D721Med (cell line): ENCODE data around the gene BICC1.

Experiments
- DNase-seq: peaks from one replicate; pipeline ENCODE4 v3.0.0; 2011; ENCODE audit warnings: low spot score; ENCODE audit not compliant: insufficient read length
- FAIRE-seq: peaks from 2 replicates; lab custom pipeline; 2011; peaks lifted over from hg19 to GRCh38; lab: Jason Lieb, UNC
- CTCF ChIP-seq: IDR thresholded peaks from 2 replicates; pipeline ENCODE4 v1.5.1; 2012; ENCODE audit warnings: mild to moderate bottlenecking, control low read depth; ENCODE audit not compliant: insufficient read depth; ENCODE audit errors: missing control alignments

BICC1 gene

GRCh38 chr10:58780476-58780875 lies 267.8 kb downstream of the BICC1 start:
- FAIRE-seq (no peak), DNase-seq (no peak)
- TF ChIP-seq CTCF = no peak

GRCh38 chr10:58781873-58782488 lies 269.3 kb downstream of the BICC1 start:
- FAIRE-seq = peak; percentile 77
- DNase-seq = no peak

GRCh38 chr10:58782876-58783851 lies 270.5 kb downstream of the BICC1 start:
- FAIRE-seq (no peak), DNase-seq (no peak)
- TF ChIP-seq CTCF = no peak

More at GRCh38 chr10:58781873-58782488, 269.3 kb downstream of the BICC1 start:
- peak; percentile 63 for TF ChIP-seq CTCF

- TF ChIP-seq CTCF = no peak
- no peak for FAIRE-seq
- no peak for DNase-seq
Observed at GRCh38 chr10:58784361-58784760, 271.7 kb downstream of the BICC1 start.

- FAIRE-seq (no peak), DNase-seq (no peak)
- TF ChIP-seq CTCF = no peak
Observed at GRCh38 chr10:58785354-58785753, 272.7 kb downstream of the BICC1 start.

GRCh38 chr10:58791137-58791536 lies 278.5 kb downstream of the BICC1 start:
- DNase-seq = no peak
- FAIRE-seq = no peak
- TF ChIP-seq CTCF = no peak

GRCh38 chr10:58795560-58795959 lies 282.9 kb downstream of the BICC1 start:
- FAIRE-seq (no peak), DNase-seq (no peak)
- TF ChIP-seq CTCF = no peak
